ENCODE results near the gene PARD3B.

DNA sequence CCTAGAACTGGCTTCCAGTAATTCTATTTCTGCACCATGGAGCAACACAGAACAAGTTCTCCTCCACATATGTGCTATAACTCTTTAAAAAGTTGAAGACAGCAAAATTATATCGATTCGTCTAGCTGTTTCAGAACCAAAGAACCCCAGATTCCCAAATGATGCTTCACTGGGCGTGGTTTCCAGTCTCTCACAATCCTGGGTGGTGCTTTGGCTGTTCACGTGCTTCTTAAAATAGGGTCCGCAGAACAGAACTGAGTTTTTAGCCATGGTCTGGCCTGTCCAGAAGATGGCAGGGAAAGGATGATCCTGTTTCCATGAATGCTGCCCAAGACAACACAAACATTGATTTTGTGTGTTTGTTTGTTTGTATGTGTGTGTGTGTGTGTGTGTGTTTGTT lies 37.6 kb upstream of the PARD3B start:
- TF ChIP-seq POLR2A (IDR thresholded peaks at IDR 0.05; ENCODE audit: low read length), result no peak
- no peak for TF ChIP-seq GATA1 (IDR thresholded peaks at IDR 0.05; ENCODE audit: low read depth, low read length)

Data from erythroblast (primary cell).